Measurements from ENCODE around the gene CHMP1A.
"Not testable (repeated sequence)": the region's sequence is repeated elsewhere in the genome, so short reads cannot be mapped to it uniquely, and the experiment has no call there.

The CHMP1A gene

GRCh38 chr16:89656435-89657121 is 930 bp downstream of the CHMP1A start:
- no peak for DNase-seq

GRCh38 chr16:89655062-89655643 is 2.4 kb downstream of the CHMP1A start:
- no peak for DNase-seq

- no peak for DNase-seq
These were observed 3.7 kb downstream of the CHMP1A start for GRCh38 chr16:89653656-89654295.

GRCh38 chr16:89651584-89651983 is 5.9 kb downstream of the CHMP1A start:
- no peak for DNase-seq

- no peak for DNase-seq
These were observed 10.6 kb downstream of the CHMP1A start for GRCh38 chr16:89646906-89647305.

GRCh38 chr16:89646270-89646669 is 11.2 kb downstream of the CHMP1A start:
- DNase-seq, result no peak

GRCh38 chr16:89645122-89645521 is 12.4 kb downstream of the CHMP1A start:
- no peak for DNase-seq

- DNase-seq, result no peak
These were observed 13.7 kb downstream of the CHMP1A start for GRCh38 chr16:89643769-89644300.

- DNase-seq, result no peak
These were observed 14.9 kb downstream of the CHMP1A start for GRCh38 chr16:89642574-89642973.

- no peak for DNase-seq
These were observed 15.9 kb downstream of the CHMP1A start for GRCh38 chr16:89641458-89642119.

GRCh38 chr16:89639385-89639784 is 18.1 kb downstream of the CHMP1A start:
- no peak for DNase-seq

- DNase-seq, result no peak
These were observed 19.1 kb downstream of the CHMP1A start for GRCh38 chr16:89638455-89638854.

- no peak for DNase-seq
These were observed 20.1 kb downstream of the CHMP1A start for GRCh38 chr16:89637379-89637778.

GRCh38 chr16:89636663-89637062 is 20.8 kb downstream of the CHMP1A start:
- no peak for DNase-seq

- DNase-seq, result not testable (repeated sequence)
These were observed 22.8 kb downstream of the CHMP1A start for GRCh38 chr16:89634463-89635385.

- no peak for DNase-seq
These were observed 24.4 kb downstream of the CHMP1A start for GRCh38 chr16:89633064-89633631.

- no peak for DNase-seq
These were observed 27.5 kb downstream of the CHMP1A start for GRCh38 chr16:89629827-89630610.

- DNase-seq, result no peak
These were observed 32.4 kb downstream of the CHMP1A start for GRCh38 chr16:89624777-89625761.

GRCh38 chr16:89623511-89624261 is 33.8 kb downstream of the CHMP1A start:
- DNase-seq, result no peak
